ENCODE data around the gene IL15RA. TPM values are rescaled to one million over a fixed set of nuclear protein-coding genes. Genes with fewer than 3 reads are reported as not detected.

The IL15RA gene
- total and polyA plus RNA-seq, 4 donors, result 6.6 to 10.7 (median 9.4) TPM

- Histone ChIP-seq H3K4me3 (ENCODE audit: low read depth in 1 of 3, low read length in 3 of 3) (no peak overlapping the region), H3K4me1 (ENCODE audit: control insufficient read depth in 4 of 4, insufficient read depth in 4 of 4, low read length in 3 of 4) (peaks cover 16 to 45% (median 31%) of the 10 kb centered on the region in 4 donors), H3K27me3 (ENCODE audit: control insufficient read depth in 4 of 4, insufficient read depth in 4 of 4, low read length in 3 of 4) (no peaks in the 10 kb centered on the region), H3K9ac (ENCODE audit: low read depth in 1 of 2, low read length in 2 of 2) (no peak overlapping the region), H3K36me3 (ENCODE audit: control insufficient read depth in 4 of 4, insufficient read depth in 3 of 4, low read depth in 1 of 4, low read length in 3 of 4) (no peaks in the 10 kb centered on the region), H3K27ac (ENCODE audit: low read depth in 1 of 2, low read length in 2 of 2) (peak overlapping the region; percentile 87 to 99), H3K9me3 (ENCODE audit: control insufficient read depth in 4 of 4, low read length in 3 of 4) (no peaks in the 10 kb centered on the region)
- WGBS, result 83% methylated on average over 3 of the region's 3 CpGs
- no peak for DNase-seq (ENCODE audit: low spot score)
- no peak for TF ChIP-seq ATF3 (IDR thresholded peaks at IDR 0.05)
- TF ChIP-seq, protein P1, sequence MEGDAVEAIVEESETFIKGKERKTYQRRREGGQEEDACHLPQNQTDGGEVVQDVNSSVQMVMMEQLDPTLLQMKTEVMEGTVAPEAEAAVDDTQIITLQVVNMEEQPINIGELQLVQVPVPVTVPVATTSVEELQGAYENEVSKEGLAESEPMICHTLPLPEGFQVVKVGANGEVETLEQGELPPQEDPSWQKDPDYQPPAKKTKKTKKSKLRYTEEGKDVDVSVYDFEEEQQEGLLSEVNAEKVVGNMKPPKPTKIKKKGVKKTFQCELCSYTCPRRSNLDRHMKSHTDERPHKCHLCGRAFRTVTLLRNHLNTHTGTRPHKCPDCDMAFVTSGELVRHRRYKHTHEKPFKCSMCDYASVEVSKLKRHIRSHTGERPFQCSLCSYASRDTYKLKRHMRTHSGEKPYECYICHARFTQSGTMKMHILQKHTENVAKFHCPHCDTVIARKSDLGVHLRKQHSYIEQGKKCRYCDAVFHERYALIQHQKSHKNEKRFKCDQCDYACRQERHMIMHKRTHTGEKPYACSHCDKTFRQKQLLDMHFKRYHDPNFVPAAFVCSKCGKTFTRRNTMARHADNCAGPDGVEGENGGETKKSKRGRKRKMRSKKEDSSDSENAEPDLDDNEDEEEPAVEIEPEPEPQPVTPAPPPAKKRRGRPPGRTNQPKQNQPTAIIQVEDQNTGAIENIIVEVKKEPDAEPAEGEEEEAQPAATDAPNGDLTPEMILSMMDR (IDR thresholded peaks at IDR 0.05; ENCODE audit: low read depth, low read length, missing input control), result no peak
- TF ChIP-seq HNF4A (conservative IDR thresholded peaks at IDR 0.05), result no peak
- no peak for TF ChIP-seq REST (IDR thresholded peaks at IDR 0.05)
- no peak for TF ChIP-seq RXRA (IDR thresholded peaks at IDR 0.05)
- no peak for TF ChIP-seq TAF1 (conservative IDR thresholded peaks at IDR 0.05)
- TF ChIP-seq ZBTB33 (IDR thresholded peaks at IDR 0.05), result no peak
These were observed 6.8 kb downstream of the IL15RA start for GRCh38 chr10:5970527-5970926.

DNA sequence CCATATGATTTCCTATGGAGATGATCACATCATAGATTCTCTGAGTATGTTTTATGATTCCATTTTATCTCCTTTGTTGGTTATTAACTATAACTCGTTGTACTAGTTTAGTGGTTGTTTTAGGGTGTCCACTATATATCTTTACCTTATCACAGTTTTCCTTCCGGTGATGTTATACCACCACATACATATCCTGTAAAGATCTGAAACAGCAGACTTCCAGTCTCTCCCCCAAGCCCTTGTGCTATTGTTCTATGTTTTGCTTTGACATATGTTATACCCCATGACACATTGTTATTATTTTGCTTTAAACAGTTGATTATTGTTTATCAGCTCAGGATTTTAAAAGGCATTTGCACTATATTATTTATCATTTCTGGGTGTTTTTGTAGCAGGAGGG, 7.3 kb downstream of the IL15RA start:
- H3K36me3 ChIP-seq (ENCODE audit: control insufficient read depth in 4 of 4, insufficient read depth in 3 of 4, low read depth in 1 of 4, low read length in 3 of 4), result no peaks in the 10 kb centered on the region
- no peak overlapping the region for H3K4me3 ChIP-seq (ENCODE audit: low read depth in 1 of 3, low read length in 3 of 3)
- H3K27ac ChIP-seq (ENCODE audit: low read depth in 1 of 2, low read length in 2 of 2), result no peak overlapping the region
- H3K4me1 ChIP-seq (ENCODE audit: control insufficient read depth in 4 of 4, insufficient read depth in 4 of 4, low read length in 3 of 4), result peaks cover 16 to 44% (median 29%) of the 10 kb centered on the region in 4 donors
- no peak overlapping the region for H3K9ac ChIP-seq (ENCODE audit: low read depth in 1 of 2, low read length in 2 of 2)
- DNase-seq (ENCODE audit: low spot score), result no peak
- H3K9me3 ChIP-seq (ENCODE audit: control insufficient read depth in 4 of 4, low read length in 3 of 4), result no peaks in the 10 kb centered on the region
- WGBS, result 82% methylated on average over 2 of the region's 2 CpGs
- TF ChIP-seq FOXA1 (IDR thresholded peaks at IDR 0.05) (no peak), HNF4A (conservative IDR thresholded peaks at IDR 0.05) (no peak), TAF1 (conservative IDR thresholded peaks at IDR 0.05) (no peak), GABPA (IDR thresholded peaks at IDR 0.05 in 1 of 2, conservative IDR thresholded peaks at IDR 0.05 in 1 of 2) (no peak), ATF3 (IDR thresholded peaks at IDR 0.05) (no peak), JUND (IDR thresholded peaks at IDR 0.05) (no peak), YY1 (IDR thresholded peaks at IDR 0.05) (no peak), ZBTB33 (IDR thresholded peaks at IDR 0.05) (no peak), NR2F2 (IDR thresholded peaks at IDR 0.05) (no peak)
- TF ChIP-seq, protein P2, sequence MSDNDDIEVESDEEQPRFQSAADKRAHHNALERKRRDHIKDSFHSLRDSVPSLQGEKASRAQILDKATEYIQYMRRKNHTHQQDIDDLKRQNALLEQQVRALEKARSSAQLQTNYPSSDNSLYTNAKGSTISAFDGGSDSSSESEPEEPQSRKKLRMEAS (IDR thresholded peaks at IDR 0.05), result no peak
- no peaks in the 10 kb centered on the region for H3K27me3 ChIP-seq (ENCODE audit: control insufficient read depth in 4 of 4, insufficient read depth in 4 of 4, low read length in 3 of 4)
